ENCODE results near the gene ATRNL1. TPM values are rescaled to one million over a fixed set of nuclear protein-coding genes. Genes with fewer than 3 reads are reported as not detected.

The ATRNL1 gene
- total RNA-seq, 1 donor from 2014 or later, result 16.4 TPM

- Histone ChIP-seq H3K4me2 (no peak overlapping the region), H3K4me3 (no peak overlapping the region), H3K4me1 (no peaks in the 10 kb centered on the region), H2AFZ (replicated peaks) (no peak overlapping the region), H3K9ac (no peak overlapping the region), H3K9me3 (ENCODE audit: low read depth) (no peaks in the 10 kb centered on the region), H4K20me1 (ENCODE audit: low read depth) (no peaks in the 10 kb centered on the region), H3K27me3 (no peaks in the 10 kb centered on the region), H3K36me3 (no peaks in the 10 kb centered on the region), H3K79me2 (ENCODE audit: low read depth) (no peaks in the 10 kb centered on the region), H3K27ac (no peak overlapping the region), H3F3A (ENCODE audit: low read depth) (no peaks in the 10 kb centered on the region)
- Mint-ChIP-seq H3K36me3 (no peaks in the 10 kb centered on the region), H3K27me3 (ENCODE audit: insufficient read depth, low read depth) (no peaks in the 10 kb centered on the region), H3K4me3 (no peak overlapping the region), H3K27ac (no peak overlapping the region), H3K4me1 (no peaks in the 10 kb centered on the region), H3K9me3 (no peaks in the 10 kb centered on the region)
- DNase-seq (ENCODE audit: low spot score), result no peak
- TF ChIP-seq EZH2phosphoT487 (IDR thresholded peaks at IDR 0.05), result no peak
- no peak for TF ChIP-seq EZH2 (IDR thresholded peaks at IDR 0.05)
- TF ChIP-seq CTCF (IDR thresholded peaks at IDR 0.05), result no peak
Observed at GRCh38 chr10:115662422-115662821, 569.3 kb downstream of the ATRNL1 start.

- H3K27me3 Mint-ChIP-seq (ENCODE audit: insufficient read depth, low read depth), result no peaks in the 10 kb centered on the region
- no peak for TF ChIP-seq EZH2 (IDR thresholded peaks at IDR 0.05)
- no peak for TF ChIP-seq CTCF (IDR thresholded peaks at IDR 0.05)
- no peak for TF ChIP-seq EZH2phosphoT487 (IDR thresholded peaks at IDR 0.05)
- no peaks in the 10 kb centered on the region for H3K9me3 Mint-ChIP-seq
Observed at GRCh38 chr10:115665549-115665948, 572.4 kb downstream of the ATRNL1 start.

GRCh38 chr10:115674496-115674895, 581.3 kb downstream of the ATRNL1 start:
- Histone ChIP-seq H3K27me3 (no peaks in the 10 kb centered on the region), H4K20me1 (ENCODE audit: low read depth) (no peaks in the 10 kb centered on the region), H3K9me3 (ENCODE audit: low read depth) (no peaks in the 10 kb centered on the region), H3K4me3 (no peak overlapping the region), H3F3A (ENCODE audit: low read depth) (no peaks in the 10 kb centered on the region), H3K9ac (no peak overlapping the region), H3K27ac (no peak overlapping the region), H2AFZ (replicated peaks) (no peak overlapping the region), H3K4me1 (no peaks in the 10 kb centered on the region), H3K4me2 (no peak overlapping the region), H3K36me3 (no peaks in the 10 kb centered on the region), H3K79me2 (ENCODE audit: low read depth) (no peaks in the 10 kb centered on the region)
- H3K4me1 Mint-ChIP-seq, result no peaks in the 10 kb centered on the region
- no peak overlapping the region for H3K4me3 Mint-ChIP-seq
- H3K27me3 Mint-ChIP-seq (ENCODE audit: insufficient read depth, low read depth), result no peaks in the 10 kb centered on the region
- no peak overlapping the region for H3K27ac Mint-ChIP-seq
- DNase-seq (ENCODE audit: low spot score), result no peak
- H3K9me3 Mint-ChIP-seq, result no peaks in the 10 kb centered on the region
- TF ChIP-seq CTCF (IDR thresholded peaks at IDR 0.05) (no peak), EZH2 (IDR thresholded peaks at IDR 0.05) (no peak), EZH2phosphoT487 (IDR thresholded peaks at IDR 0.05) (no peak)
- H3K36me3 Mint-ChIP-seq, result no peaks in the 10 kb centered on the region

More at GRCh38 chr10:115665549-115665948, 572.4 kb downstream of the ATRNL1 start:
- no peak overlapping the region for H3K27ac Mint-ChIP-seq
- Histone ChIP-seq H3K4me1 (no peaks in the 10 kb centered on the region), H3K4me3 (no peak overlapping the region), H3K36me3 (no peaks in the 10 kb centered on the region), H3K27me3 (no peaks in the 10 kb centered on the region), H3K79me2 (ENCODE audit: low read depth) (no peaks in the 10 kb centered on the region), H3K4me2 (no peak overlapping the region), H3K27ac (no peak overlapping the region), H3K9ac (no peak overlapping the region), H2AFZ (replicated peaks) (no peak overlapping the region), H3F3A (ENCODE audit: low read depth) (no peaks in the 10 kb centered on the region), H4K20me1 (ENCODE audit: low read depth) (no peaks in the 10 kb centered on the region), H3K9me3 (ENCODE audit: low read depth) (no peaks in the 10 kb centered on the region)
- H3K36me3 Mint-ChIP-seq, result no peaks in the 10 kb centered on the region
- DNase-seq (ENCODE audit: low spot score), result no peak
- no peak overlapping the region for H3K4me3 Mint-ChIP-seq
- no peaks in the 10 kb centered on the region for H3K4me1 Mint-ChIP-seq
